GM12872 (cell line): Measurements from ENCODE around the gene CLOCK.

Source experiments
- TF ChIP-seq, protein P1 (sequence below): IDR thresholded peaks from 3 replicates; pipeline ENCODE4 v1.5.1; 2011; ENCODE audit warnings: low read depth, mild to moderate bottlenecking, low read length, moderate library complexity; ENCODE audit not compliant: insufficient read depth

CLOCK gene

DNA sequence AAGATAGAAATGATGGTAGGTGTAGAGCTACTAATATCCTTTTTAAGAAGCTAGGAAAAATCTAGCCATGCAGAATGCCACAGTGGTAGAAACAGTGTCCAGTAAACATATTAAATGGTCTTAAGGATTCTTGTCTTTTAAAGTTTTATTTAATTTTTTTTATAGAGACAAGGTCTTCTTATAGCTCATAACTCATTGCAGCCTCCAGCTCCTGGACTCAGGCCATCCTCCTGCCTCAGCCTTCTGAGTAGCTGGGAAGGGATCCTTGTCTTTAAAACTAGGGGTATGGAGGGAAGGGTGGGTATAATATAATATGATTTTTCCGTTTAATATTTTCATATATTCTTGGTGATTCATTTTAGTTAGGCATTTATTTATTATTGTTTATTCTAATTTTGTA, 147.1 kb downstream of the CLOCK start:
- TF ChIP-seq, protein P1, sequence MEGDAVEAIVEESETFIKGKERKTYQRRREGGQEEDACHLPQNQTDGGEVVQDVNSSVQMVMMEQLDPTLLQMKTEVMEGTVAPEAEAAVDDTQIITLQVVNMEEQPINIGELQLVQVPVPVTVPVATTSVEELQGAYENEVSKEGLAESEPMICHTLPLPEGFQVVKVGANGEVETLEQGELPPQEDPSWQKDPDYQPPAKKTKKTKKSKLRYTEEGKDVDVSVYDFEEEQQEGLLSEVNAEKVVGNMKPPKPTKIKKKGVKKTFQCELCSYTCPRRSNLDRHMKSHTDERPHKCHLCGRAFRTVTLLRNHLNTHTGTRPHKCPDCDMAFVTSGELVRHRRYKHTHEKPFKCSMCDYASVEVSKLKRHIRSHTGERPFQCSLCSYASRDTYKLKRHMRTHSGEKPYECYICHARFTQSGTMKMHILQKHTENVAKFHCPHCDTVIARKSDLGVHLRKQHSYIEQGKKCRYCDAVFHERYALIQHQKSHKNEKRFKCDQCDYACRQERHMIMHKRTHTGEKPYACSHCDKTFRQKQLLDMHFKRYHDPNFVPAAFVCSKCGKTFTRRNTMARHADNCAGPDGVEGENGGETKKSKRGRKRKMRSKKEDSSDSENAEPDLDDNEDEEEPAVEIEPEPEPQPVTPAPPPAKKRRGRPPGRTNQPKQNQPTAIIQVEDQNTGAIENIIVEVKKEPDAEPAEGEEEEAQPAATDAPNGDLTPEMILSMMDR = no peak

DNA sequence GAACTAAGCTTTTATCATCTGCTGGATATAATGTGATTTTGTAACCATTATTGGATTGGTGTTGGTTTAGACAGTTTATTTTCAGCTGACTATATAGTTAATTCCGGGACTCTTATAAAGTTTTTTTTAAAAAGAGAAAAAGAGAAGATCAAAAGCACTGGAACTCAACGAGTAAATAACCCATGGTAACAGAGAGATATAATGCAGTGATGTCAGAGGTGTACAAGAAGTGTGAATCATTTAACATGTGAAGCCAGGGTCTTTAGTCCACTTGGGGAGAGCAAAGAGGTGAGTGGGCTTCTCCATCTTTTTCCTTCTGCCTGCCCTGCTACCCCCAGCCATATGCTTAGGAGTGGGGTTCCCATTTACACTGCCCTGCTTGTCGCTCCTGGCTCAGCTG, 147.7 kb downstream of the CLOCK start:
- TF ChIP-seq, protein P1 = no peak

DNA sequence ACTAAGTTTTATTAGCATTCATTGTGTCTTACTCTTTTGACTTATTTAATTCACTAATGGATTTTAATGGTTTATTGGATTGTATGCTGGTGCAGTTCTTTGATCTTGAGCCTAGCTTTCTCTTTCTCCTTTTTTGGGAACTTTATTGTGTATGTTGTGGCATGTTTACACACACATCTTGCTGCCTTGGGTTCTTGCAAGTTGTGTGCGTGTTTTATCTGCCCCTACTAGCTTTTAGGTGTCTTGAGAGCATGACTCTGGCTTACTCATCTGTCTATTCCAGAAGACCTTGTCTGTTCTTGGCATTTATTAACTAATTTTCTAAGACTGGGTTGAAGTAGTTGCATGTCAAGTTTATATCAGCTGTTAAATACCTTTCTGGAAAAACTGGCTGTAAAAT, 148.2 kb downstream of the CLOCK start:
- TF ChIP-seq, protein P1 = no peak

DNA sequence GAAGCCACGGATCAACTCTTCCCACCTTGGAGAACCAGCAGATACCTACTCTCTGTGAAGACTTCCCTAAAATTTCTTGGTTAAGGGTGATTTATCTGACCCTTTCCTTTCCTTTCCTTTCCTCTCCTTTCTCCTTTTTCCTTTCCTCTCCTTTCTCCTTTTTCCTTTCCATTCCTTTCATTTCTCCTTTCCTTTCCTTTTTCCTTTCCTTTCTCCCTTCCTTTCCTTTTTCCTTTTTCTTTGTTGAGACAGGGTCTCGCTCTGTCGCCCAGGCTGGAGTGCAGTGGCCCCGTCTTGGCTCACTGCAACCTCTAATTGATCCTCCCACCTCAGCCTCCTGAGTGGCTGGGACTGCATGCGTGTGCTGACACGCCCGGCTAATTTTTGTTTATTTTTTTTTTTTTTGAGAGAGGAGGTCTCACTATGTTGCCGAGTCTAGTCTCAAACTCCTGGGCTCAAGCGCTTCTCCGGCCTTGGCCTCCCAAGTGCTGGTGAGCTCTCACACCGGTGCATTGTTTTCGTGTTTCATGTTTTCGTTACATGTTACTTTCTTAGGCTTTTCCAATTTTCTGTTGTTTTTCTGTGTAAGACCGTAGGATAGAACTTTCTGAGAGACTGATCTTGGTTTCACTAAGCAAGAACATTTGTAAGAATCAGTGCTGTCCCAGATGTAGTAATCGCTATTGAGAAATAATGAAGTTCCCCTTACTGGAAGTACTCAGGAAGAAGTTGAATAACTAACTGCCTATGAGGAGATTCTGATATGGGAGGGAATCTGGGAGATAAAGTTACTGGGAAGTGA, 149.0 kb downstream of the CLOCK start:
- TF ChIP-seq, protein P1 = no peak

DNA sequence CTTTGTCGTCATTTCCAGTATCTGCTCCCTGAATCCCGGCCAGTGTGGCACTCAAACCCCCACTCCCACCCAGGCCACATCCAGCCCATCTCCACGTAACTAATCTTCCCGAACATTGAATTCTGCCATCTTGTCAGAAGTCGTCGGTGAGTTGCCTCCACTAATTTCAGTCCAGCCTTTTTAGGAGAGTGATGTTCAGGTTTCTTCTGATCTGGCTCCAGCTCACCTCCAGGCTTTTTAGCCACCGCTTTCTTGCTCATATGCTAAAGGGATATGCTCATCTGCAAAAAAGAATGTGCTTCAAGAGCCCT, 149.6 kb downstream of the CLOCK start:
- TF ChIP-seq, protein P1 = no peak

DNA sequence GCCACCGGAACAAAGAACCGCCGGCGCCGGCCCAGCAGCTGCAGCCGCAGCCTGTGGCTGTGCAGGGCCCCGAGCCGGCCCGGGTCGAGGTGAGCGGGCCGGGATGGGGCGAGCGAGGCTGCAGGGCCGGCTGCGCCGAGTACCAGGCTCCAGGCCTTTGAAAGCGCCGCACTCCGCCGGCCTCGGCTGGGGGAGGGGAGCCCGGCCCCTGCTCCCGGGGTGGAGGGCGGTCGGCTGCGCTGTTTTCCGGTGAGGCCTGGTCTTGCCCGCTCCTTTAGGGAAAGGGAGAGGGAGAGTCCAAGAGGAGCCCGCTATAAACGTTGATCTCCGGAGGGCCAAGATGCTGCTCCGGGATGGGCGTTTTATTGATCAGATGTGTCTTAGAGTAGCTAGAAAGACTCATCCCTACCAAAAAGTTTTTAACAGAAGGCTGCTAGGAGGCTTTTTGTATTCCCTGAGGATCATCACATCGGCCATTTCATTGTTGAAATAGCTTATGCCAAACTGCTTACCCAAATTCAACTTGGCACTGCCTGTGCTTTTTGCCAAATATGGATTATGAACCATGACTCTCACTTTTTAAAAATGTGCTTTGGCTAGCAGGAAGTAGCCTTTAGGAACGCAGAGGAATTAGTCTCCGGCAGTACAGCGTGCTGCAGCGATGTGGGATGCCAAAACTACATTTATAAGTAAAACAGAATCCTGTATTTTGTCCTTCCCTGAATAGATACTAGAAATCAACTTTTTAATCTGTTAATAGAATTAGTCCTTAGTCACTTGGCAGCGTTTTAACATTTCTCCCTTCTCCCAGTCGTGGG, 150.2 kb downstream of the CLOCK start:
- TF ChIP-seq, protein P1 = no peak

DNA sequence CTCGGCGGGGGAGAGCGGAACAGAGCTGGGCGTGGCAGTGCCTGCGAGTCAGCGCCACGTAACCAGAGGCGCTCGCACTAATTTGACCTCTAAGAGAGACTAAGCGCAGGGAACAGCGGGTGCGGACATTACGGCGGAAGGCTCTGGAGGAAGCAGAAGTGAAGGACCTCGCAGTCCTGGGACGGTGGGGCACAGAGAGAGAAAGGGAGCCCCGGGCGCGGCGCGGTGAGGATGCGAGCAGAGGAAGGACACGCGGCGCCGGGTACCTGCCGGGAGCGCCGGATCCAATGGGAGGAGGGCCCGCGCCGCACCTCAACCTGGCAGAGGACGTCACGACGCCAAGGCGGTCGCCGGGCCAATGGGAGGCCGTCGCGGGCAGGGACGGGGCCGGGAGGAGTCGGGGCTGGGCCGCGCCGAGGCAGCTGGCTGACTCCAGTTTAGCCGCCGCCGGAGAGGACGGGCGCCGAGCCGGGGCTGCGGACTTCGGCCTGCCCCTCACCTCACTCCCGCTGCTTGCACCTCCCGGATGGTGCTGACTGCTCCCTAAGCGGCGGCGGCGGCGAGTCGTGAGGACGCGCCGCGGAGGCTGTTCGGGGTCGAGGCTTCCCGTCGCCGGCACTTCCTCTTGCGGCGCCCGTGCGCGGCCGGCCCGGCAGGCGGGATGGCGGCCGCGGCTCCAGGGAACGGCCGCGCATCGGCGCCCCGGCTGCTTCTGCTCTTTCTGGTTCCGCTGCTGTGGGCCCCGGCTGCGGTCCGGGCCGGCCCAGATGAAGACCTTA, 151.0 kb downstream of the CLOCK start, which contains the start of gene TMEM165:
Gene TMEM165, plus strand, starts transcription at position 429 of the 779 bp plus-strand sequence. Its CDS starts 233 bp downstream, at position 662.
- TF ChIP-seq, protein P1 = no peak
